Activated CD8-positive, alpha-beta memory T cell treated with anti-CD3 and anti-CD28 coated beads, Interleukin-2, amount 50 U/mL, for 24 hours (primary cell): Measurements from ENCODE around the gene IL16.
"Not testable (repeated sequence)": the region's sequence is repeated elsewhere in the genome, so short reads cannot be mapped to it uniquely, and the experiment has no call there.

Source experiments
- DNase-seq: peaks from one replicate; pipeline ENCODE4 v3.0.0-alpha.2; 2020; ENCODE audit errors: extremely low read depth

Gene IL16

DNA sequence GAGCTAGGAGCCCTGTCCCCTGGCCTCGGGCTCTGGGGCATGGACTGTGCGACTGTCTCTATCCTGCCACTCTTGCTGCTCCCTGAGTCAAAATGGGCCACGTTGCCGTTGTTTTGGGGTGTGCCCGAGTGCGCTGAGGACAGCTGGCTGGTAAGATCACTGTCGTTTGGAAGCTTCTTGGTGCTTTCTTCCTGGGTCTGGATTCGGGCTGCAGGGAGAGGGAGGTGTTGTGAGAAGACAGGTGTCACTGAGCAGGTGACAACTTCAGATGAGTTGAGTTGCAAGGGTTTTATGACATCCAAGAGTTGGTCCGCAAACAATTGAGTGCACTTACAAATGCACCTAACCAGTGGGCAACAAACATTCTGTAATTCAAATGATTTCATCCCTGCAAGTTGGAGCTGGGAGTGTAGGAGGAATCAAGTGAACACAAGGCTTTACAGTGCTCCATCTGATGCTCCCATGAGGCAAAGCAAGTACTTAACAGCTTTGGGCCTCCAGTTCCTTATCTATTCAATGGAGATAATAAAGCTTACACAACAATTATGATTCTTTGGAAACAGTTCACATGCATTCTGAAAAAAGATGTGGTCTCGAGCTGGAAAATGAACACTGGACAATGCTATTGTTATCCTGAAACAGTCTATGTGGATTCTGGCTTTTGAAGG lies 138.2 kb downstream of the IL16 start:
- DNase-seq: no peak

DNA sequence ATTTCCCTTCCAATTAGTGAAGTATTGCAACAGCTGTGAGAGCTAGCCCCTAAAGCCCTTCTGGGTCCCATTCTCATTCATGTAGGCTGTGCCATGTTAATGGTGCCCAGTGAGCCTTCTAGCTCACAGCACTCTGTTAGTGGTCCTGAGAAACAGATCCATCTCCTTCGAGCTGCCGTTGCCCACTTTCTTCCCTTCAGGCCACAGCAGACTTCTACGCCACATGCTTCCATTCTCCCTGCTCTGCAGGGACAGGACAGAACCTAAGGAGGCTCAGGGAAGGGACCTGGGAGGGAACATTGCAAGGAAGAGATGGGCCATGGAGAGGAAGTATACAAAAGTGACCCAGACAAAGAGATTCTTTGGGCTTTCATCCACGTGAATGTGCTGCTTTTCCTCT lies 139.0 kb downstream of the IL16 start:
- no peak for DNase-seq

DNA sequence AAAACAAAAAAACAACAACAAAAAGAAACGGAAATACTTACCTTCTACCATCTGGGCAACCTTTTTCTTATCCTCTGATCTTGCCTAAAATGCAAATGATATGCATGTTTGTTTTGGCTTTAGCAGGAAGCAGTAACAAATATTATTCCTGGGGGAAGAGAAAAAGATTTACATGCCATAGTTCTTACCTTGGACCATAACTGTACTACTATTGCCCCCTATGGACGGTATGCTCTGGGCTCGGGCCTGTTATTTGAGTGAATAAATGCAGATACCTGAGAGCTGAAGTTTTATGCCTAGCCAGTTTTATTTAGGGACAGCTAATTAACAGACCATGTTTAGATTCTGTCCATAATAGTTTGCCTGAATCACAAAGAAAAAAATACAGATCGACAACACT lies 139.9 kb downstream of the IL16 start:
- no peak for DNase-seq

DNA sequence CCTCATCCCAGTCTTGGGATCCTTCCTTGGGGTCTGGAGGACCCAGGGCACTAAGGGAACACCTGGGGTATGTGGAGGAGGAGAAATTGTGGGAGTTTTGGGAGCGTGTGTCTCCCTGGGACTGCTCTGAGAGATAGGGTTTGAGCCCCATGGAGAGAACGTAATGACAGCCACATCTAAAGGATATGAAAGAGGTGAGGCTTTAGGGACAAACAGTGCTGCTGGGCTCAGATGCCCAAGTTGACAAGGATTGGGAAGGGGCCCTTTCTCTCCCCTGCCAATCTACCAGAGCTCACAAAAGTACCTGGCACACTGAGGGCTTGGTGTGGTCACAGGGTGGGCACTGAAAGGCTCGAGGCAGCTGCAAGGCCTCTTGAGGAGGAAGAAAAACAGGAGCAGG lies 140.6 kb downstream of the IL16 start:
- no peak for DNase-seq

DNA sequence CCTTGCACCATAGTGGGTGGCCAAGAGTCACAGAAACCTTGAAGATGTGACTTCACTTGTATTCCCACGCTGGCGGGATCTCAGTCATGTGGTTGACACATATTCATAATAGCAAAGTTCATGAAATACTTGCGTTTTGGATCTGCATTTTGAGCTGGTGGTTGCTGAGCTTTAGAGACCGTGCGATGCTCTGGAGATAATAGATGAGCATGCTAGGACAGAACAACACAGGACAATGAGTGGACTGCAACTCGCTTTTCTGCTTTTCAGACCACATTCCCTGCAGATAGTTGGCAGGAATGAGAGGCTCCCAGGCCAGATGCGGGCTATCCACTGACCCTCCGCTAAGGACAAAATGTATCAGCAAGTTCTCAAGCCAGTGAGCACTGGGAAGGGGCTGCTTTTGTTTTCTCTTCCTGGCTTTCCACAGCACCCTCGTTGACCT lies 141.1 kb downstream of the IL16 start:
- no peak for DNase-seq

DNA sequence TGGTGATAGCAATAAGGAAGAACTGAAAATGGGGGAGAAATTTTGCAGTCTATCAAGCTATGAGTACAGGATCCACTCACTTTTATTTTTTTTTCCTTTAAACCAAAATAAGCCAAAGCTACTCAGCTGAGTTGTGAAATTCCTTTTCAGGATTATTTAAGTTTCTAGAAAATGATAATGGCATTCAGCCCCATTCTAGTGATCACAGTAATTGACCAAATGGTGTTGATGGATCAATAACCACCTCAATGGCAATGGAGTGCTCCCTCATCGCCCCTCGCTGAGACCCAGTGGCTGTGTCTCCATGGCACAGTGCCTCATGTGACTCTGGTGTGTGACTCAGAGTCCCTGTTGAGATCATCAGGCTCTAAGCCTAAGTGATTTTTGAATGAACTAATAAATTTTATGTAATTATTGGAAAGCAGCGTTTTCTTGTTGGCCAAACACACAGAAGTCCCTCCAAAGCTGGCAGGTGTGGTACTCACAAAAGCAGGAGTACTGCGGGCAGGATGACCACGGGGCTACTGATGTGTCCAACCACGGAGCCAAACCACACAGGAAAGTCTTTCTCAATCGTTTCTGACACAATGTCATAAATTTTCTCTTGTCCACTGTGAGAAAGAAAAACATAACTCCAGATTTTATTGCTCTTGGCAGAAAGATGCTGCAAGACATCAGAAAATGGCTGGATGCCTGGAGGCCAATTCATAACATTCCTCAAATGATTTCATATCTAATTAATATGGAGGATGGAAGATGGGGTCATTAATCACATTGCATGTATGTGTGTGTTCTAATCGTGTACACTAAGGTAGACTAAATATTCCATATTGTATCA lies 141.7 kb downstream of the IL16 start:
- no peak for DNase-seq

DNA sequence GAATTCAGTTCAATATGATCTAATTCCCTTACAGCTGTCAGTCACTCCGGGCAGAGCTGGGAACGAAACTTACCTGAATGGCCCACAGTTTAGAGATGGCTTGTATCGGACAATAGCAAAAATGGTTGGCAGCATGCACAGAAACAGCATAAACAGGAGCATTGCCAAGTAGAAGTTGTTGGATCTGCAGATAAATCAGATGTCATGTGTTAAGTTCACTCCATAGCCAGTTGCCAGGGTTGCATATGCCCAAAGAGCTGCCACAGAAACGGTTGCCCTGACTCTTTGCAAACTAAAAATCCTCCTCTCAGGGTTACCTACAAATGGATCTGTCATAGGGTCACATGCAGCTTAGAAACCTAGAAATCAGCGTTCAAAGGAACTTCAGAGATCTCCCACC lies 142.6 kb downstream of the IL16 start:
- DNase-seq: no peak

DNA sequence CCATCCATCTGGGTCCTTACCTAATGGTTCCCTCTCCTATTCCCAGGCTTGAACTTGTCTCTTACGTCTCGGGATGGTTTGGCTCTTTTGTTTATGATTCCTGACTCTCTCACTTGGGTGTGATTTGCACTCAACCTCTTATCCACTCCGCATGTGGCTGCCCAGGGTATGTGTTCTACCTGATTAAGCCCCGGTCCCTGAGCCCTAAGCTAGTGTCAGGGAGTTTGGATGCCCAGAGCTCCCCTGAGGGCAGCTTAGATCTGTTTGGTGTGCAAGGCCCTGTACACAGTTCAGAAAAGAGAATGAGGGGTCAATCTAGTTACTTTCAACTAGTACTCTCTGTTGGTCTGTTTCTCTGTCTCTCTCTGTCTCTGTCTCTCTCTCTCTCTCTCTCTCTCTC lies 143.2 kb downstream of the IL16 start:
- no peak for DNase-seq

DNA sequence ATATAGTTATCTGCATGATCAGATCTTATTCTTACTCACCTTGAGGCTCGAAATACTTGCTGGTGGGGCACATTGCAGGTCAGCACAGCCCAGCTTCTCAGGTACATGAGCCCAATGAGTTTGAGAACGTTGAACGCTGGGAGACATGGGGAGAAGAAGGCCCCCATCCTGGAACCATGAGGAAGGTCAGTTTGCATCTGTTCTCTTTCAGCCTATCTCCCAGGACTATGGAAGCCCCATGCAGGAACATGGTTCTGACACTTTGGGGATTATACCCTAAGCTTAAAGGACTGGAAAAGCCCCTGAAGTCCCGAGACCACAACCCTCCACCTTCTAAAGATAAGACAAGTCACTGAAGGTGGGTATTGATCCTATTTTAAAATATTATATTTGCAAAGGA lies 144.7 kb downstream of the IL16 start:
- no peak for DNase-seq

DNA sequence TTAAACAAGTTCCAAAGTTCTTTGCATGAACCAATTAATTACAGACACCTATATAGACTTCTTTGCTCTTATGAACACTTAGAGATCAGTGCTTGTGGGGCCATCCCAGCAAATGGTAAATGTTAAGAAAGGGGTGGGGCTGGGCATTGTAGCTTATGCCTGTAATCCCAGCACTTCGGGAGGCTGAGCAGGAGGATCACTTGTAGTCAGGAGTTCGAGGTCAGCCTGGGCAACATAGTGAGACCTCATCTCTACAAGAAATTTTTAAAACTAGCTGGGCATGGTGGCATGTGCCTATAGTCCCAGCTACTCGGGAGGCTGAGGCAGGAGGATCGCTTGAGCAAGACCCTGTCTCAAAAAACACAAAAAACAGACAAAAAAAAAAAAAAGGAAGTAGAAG lies 146.7 kb downstream of the IL16 start:
- no peak for DNase-seq

DNA sequence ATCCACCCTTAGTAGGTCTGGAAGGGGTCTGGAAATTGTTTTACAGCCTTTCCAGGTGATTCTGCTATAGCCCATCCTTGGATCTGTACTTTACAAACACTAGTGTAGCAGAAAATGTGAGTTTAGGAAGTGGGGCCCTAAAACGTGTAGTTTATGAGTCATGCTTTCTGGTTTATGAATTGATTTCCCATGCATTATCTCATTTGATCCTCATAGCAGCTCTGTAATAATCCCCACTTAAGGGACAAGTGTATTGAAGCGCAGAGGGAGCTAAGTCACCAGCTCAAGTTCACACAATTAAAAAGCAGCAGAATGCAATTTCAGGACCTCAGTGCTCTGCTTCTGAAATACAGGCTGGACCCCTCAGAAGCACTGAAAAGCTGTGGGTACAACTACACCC lies 149.9 kb downstream of the IL16 start:
- DNase-seq: no peak

DNA sequence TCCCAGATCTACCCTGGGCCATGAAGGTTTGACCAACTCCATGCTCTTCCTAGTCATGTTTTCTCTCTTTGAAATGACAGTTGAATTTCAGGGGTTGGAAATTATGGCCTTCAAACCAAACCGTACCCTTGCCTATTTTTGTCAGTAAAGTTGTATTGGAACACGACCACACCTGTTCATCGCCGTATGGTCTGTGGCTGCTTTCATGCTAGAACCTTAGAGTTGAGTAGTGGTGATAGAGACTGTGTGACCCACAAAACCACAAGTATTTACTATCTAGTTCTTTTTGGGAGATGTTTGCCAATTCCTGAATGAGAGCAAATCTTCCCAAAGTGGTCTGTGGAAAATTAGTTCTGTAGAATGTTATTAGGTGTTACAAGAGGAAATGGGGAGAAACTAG lies 151.2 kb downstream of the IL16 start:
- DNase-seq: no peak

DNA sequence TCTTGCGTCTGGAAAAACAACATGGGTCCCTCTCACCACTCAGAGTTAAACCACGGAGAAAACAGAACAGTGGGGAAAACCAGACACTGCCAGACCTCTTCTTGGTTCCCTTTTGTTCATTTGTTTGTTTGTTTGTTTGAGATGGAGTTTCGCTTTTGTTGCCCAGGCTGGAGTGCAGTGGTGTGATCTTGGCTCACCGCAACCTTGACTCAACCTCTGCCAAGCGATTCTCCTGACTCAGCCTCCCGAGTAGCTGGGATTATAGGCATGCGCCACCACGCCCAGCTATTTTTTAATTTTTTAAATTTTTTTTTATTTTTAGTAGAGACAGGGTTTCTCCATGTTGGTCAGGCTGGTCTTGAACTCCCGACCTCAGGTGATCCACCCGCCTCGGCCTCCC lies 152.0 kb downstream of the IL16 start:
- not testable (repeated sequence) for DNase-seq

DNA sequence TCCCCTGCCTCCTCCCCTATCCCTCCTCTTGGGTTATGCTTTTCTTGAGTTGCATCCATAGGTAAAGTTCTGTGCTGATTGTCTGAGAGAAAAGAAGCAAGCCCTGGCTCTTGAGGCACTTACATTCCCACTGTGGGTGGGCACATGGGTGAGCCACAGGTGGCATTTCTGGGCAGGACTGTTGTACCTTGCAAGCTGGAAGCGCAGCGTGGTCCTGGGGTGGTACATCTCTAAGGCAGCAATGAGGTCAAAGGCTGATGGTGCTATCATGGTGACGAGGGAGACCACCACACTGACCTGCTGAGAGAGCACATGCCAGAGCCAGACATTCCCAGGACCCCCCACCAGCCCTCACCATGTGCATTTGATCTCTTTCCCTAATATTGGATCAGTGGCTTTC lies 152.6 kb downstream of the IL16 start:
- no peak for DNase-seq

DNA sequence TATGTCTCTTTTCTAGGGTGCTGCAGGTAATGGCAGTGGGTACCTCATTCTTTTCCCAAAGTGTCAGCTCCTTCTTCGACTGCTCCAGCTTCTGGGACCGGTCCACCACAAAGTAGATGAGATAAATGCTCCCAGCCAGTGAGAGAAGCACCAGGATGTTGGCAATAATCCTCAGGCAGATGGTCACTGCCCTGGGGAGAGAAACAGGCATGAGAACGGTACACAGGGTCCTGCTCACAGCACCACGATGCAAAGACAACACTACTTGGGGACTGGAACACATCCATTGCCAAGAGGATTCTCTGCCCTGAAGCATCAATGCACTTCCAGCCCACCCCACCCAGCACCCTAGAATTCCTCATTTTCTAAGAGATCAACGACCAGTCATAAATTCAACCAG lies 155.0 kb downstream of the IL16 start:
- no peak for DNase-seq

DNA sequence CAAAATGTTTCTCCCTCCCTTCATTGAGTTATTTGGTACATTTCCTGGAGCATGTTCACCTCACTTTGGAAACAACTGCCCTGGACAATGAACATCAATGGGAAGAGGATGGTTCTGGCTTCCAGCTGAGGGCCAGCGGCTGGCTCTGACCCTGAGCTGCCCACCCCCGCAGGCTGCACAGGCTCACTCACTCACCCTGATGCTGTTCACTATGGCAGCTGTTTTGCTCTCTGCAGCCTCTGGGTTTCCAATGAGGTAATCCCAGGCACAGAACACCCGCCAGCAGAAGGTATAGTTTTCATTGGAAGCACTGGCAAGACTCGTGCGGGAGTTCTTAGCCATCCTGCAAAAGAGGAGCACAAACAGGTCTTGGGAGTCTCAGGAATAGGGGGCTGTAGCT lies 159.6 kb downstream of the IL16 start:
- DNase-seq: no peak

DNA sequence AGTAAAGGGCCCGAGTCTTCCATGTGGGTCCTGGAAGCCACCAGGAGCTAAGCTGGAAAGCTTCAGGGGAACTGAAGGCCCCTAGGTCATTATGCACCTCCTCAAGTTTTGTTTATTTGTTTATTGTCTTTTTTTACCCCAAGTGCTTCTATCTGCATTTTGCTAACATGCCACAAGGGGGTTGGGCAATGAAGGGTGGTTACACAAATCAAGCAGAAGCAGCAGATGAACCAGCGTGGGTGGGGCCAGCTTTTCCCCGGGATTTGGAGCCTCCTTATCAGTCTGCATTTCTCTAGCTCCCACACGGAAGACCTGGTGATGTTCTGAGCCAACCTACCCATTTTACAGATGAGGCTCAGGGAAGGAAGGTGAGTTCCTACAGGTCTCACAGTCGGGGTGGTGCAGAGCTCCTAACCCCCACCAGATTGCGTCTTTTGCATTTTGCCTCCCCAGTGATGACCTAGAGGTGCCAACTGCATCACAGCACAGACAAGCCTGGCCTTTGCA lies 160.6 kb downstream of the IL16 start:
- no peak for DNase-seq

DNA sequence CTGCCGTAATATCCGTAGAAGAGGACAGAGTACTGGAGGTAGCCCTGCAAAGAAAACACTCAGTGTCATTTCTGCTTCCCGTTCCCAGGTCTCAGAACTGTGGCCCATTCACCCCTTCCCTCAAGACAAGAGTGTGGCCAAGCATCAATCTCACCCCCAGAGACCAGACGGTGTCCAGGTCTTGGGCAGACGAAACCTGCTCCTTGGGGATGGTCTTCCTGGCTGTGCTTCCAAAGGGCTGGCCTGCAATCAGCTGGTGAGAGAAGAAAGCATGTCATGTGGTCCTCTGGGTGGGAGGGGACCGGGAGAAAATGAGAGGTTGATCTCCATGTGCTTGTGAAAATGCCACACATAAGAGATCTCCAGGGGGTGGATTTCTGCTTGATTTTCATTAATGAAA lies 161.6 kb downstream of the IL16 start:
- no peak for DNase-seq

DNA sequence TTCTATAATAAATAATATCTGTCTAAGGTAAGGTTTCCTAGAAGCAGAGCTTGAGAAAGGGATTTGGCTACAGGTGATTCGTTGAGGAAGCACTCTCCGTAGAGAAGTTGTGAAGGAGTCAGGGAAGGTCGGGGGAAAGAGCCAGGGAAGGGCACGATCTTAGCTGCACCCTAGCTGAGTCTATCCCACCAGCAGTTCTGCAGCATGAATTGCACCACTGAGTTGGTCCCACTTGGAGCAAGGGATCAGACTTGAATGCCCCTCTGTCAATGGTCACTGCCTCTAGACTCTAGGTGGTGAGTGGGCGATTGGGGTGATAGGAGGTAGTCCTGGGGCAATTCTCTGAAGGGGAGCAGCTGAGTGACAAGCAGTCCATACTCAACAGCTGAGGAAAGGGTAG lies 163.8 kb downstream of the IL16 start:
- DNase-seq: no peak

DNA sequence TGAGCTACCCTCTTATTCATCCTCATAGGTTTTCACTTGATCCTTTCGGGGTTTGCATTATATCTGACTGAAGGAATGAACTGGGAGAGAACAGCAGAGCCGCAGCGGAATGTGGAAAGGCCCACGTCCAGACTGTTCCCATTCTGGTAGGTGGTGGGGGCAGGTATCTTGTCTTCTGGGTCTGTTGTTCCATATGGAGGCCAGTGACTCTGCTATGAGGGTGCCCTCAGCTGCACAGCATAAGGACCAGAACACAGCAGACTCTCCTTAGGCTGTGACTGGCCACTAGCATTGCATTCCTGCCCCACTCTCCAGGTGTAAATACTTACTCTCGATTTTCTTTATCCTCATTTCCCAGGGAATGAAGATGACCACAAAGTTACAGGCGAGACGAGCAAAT lies 165.2 kb downstream of the IL16 start:
- DNase-seq: no peak

DNA sequence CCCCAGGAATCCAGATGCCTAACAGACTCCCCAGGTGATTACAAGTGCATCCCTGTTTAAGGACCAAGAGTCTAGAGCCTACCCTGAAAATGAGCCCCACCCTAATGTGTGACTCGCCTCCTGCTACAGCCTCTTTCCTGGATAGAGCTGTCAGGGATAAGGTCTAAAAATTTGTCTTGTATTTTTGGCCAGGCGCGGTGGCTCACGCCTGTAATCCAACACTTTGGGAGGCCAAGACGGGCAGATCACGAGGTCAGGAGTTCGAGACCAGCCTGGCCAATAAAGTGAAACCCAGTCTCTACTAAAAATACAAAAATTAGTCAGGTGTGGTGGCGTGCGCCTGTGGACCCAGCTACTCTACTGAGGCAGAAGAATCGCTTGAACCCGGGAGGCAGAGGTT lies 166.1 kb downstream of the IL16 start:
- DNase-seq: no peak

DNA sequence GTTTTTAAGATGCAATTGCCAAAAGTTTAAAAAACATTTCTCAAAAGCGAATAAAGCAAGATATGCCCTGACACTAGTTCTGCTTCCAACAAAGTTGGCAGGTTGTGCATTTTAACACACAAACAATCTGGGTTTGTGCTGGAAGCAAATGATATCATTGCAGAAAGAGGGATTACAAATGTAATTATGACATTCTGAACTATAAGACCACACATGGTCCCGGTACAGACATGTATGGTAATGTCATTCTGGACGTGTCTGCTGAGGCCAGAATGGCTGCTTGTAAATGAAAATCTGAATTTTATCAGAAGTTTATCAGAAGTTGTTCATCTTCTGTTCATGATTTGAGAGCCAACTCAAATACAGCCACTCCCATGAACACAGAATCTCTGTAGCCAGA lies 166.6 kb downstream of the IL16 start:
- DNase-seq: no peak
